ENCODE data around the gene UBASH3B.

UBASH3B gene

DNA sequence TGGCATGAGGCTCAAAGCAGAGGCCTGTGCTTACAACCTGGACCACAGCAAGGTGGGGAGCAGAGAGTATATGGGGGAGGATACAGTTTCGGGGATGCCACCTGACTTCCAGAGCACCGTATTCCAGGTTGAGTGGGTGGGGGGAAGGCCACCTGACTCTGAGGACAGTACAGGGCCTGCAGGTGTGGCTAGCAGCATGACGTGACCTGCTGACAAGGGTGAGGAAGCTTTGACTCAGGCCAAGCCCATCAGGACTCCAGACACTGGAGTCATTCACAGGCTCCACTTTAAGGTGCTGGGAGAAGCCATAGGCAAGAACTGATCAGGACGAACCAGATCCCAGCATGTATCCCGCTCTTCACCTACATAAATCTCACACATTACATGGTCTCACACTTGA is 148.2 kb downstream of the UBASH3B start:
- Histone ChIP-seq H3K9ac (ENCODE audit: low read length) (no peak overlapping the region), H3K27me3 (replicated peaks; ENCODE audit: insufficient read depth, low read length) (no peaks in the 10 kb centered on the region), H3K4me3 (ENCODE audit: low read length) (no peak overlapping the region), H4K20me1 (ENCODE audit: insufficient read depth, low read length) (no peaks in the 10 kb centered on the region), H3F3A (ENCODE audit: insufficient read depth, low read length) (no peaks in the 10 kb centered on the region), H3K27ac (ENCODE audit: low read length) (no peak overlapping the region), H3K4me1 (ENCODE audit: low read length) (peaks cover 5% of the 10 kb centered on the region), H2AFZ (ENCODE audit: low read length) (no peak overlapping the region), H3K79me2 (ENCODE audit: low read length) (no peaks in the 10 kb centered on the region), H3K9me2 (replicated peaks; ENCODE audit: insufficient read depth, low read length) (no peaks in the 10 kb centered on the region), H3K4me2 (ENCODE audit: low read depth, low read length) (no peak overlapping the region), H3K9me3 (replicated peaks; ENCODE audit: insufficient read depth, low read length) (no peaks in the 10 kb centered on the region), H3K36me3 (replicated peaks; ENCODE audit: insufficient read depth, low read length) (no peaks in the 10 kb centered on the region)
- TF ChIP-seq EZH2phosphoT487 (IDR thresholded peaks at IDR 0.05; ENCODE audit: low read length): no peak
- TF ChIP-seq, protein P1, sequence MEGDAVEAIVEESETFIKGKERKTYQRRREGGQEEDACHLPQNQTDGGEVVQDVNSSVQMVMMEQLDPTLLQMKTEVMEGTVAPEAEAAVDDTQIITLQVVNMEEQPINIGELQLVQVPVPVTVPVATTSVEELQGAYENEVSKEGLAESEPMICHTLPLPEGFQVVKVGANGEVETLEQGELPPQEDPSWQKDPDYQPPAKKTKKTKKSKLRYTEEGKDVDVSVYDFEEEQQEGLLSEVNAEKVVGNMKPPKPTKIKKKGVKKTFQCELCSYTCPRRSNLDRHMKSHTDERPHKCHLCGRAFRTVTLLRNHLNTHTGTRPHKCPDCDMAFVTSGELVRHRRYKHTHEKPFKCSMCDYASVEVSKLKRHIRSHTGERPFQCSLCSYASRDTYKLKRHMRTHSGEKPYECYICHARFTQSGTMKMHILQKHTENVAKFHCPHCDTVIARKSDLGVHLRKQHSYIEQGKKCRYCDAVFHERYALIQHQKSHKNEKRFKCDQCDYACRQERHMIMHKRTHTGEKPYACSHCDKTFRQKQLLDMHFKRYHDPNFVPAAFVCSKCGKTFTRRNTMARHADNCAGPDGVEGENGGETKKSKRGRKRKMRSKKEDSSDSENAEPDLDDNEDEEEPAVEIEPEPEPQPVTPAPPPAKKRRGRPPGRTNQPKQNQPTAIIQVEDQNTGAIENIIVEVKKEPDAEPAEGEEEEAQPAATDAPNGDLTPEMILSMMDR (IDR thresholded peaks at IDR 0.05; ENCODE audit: low read length): no peak
- TF ChIP-seq EZH2 (optimal IDR thresholded peaks at IDR 0.05; ENCODE audit: low read depth, low read length): no peak
- DNase-seq: no peak

DNA sequence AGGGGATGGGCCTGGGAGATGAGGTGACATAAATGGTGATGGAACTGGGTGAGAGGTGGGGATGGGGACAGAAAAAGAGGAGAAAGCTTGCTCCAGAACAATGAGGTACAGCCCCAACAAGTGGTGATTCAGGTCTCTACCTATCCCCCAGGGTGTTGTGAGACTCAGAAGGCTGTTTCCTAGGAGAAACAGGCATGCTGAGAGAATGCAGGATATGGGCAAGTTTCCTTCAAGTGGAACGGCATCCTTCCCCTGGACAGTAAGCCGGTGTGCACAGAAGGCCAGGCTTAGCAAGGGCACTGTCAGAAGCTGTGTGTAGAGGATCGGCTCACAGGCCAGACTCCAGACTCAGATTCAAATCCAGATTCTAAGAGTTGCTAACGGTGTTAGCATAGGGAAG is 148.6 kb downstream of the UBASH3B start:
- H3K4me2 ChIP-seq (ENCODE audit: low read depth, low read length): no peak overlapping the region

DNA sequence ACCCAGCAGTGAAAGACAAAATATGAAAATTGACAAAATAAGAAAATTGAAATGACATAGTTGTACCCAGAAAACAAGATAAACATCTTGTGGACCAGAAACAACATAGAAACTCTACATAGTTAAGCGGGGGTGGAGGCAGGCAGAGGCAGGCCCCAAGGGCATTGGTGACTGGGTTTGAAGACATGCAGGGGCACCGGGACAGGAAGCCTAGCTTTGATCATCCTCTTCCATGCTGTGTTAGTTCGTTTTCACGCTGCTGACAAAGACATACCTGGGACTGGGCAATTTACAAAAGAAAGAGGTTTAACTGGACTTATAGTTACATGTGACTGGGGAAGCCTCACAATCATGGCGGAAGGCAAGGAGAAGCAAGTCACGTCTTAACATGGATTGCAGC is 149.3 kb downstream of the UBASH3B start:
- H3K27ac ChIP-seq (ENCODE audit: low read length): no peak overlapping the region

More for the DNA sequence above, 148.6 kb downstream of the UBASH3B start:
- Histone ChIP-seq H3K27ac (ENCODE audit: low read length) (no peak overlapping the region), H3K4me3 (ENCODE audit: low read length) (no peak overlapping the region), H2AFZ (ENCODE audit: low read length) (no peak overlapping the region), H4K20me1 (ENCODE audit: insufficient read depth, low read length) (no peaks in the 10 kb centered on the region), H3K4me1 (ENCODE audit: low read length) (peaks cover 6% of the 10 kb centered on the region), H3K79me2 (ENCODE audit: low read length) (no peaks in the 10 kb centered on the region), H3K9me3 (replicated peaks; ENCODE audit: insufficient read depth, low read length) (no peaks in the 10 kb centered on the region), H3K27me3 (replicated peaks; ENCODE audit: insufficient read depth, low read length) (no peaks in the 10 kb centered on the region), H3F3A (ENCODE audit: insufficient read depth, low read length) (no peaks in the 10 kb centered on the region), H3K36me3 (replicated peaks; ENCODE audit: insufficient read depth, low read length) (no peaks in the 10 kb centered on the region), H3K9me2 (replicated peaks; ENCODE audit: insufficient read depth, low read length) (no peaks in the 10 kb centered on the region), H3K9ac (ENCODE audit: low read length) (no peak overlapping the region)
- TF ChIP-seq EZH2phosphoT487 (IDR thresholded peaks at IDR 0.05; ENCODE audit: low read length): no peak
- TF ChIP-seq EZH2 (optimal IDR thresholded peaks at IDR 0.05; ENCODE audit: low read depth, low read length): no peak
- TF ChIP-seq, protein P1 (IDR thresholded peaks at IDR 0.05; ENCODE audit: low read length): no peak
- DNase-seq: no peak

More for the DNA sequence above, 149.3 kb downstream of the UBASH3B start:
- peaks cover 6% of the 10 kb centered on the region for H3K4me1 ChIP-seq (ENCODE audit: low read length)
- no peaks in the 10 kb centered on the region for H3K27me3 ChIP-seq (replicated peaks; ENCODE audit: insufficient read depth, low read length)
- H3K4me3 ChIP-seq (ENCODE audit: low read length): no peak overlapping the region
- no peak overlapping the region for H3K9ac ChIP-seq (ENCODE audit: low read length)
- H3K79me2 ChIP-seq (ENCODE audit: low read length): no peaks in the 10 kb centered on the region
- DNase-seq: no peak
- no peak overlapping the region for H2AFZ ChIP-seq (ENCODE audit: low read length)
- H4K20me1 ChIP-seq (ENCODE audit: insufficient read depth, low read length): no peaks in the 10 kb centered on the region
- H3K9me3 ChIP-seq (replicated peaks; ENCODE audit: insufficient read depth, low read length): no peaks in the 10 kb centered on the region
- TF ChIP-seq, protein P1 (IDR thresholded peaks at IDR 0.05; ENCODE audit: low read length): no peak
- TF ChIP-seq EZH2phosphoT487 (IDR thresholded peaks at IDR 0.05; ENCODE audit: low read length): no peak
- no peak for TF ChIP-seq EZH2 (optimal IDR thresholded peaks at IDR 0.05; ENCODE audit: low read depth, low read length)
- H3K36me3 ChIP-seq (replicated peaks; ENCODE audit: insufficient read depth, low read length): no peaks in the 10 kb centered on the region
- no peaks in the 10 kb centered on the region for H3F3A ChIP-seq (ENCODE audit: insufficient read depth, low read length)
- H3K9me2 ChIP-seq (replicated peaks; ENCODE audit: insufficient read depth, low read length): no peaks in the 10 kb centered on the region
- no peak overlapping the region for H3K4me2 ChIP-seq (ENCODE audit: low read depth, low read length)

Data from MM.1S (cell line).